Lower leg skin (tissue), 4 donors: ENCODE data around the gene PDZD8. TPM values are rescaled to one million over a fixed set of nuclear protein-coding genes. Genes with fewer than 3 reads are reported as not detected.

Experiments used
- DNase-seq, 2 donors: peaks; one replicate each; pipeline ENCODE4 v3.0.0-alpha.2; 2019; ENCODE audit warnings: low spot score in 2 of 2
- H3K4me3 ChIP-seq: fragments of 200-600 bp; sonication (generic); 2 replicates; pipeline ENCODE4 v1.5.1; 2017; ENCODE audit warnings: mild to moderate bottlenecking, low read depth; ENCODE audit not compliant: poor library complexity, severe bottlenecking
- POLR2A ChIP-seq, 2 donors: fragments of 450-650 bp; IDR thresholded peaks; one replicate each; pipeline ENCODE4 v1.6.1; 2016 to 2017; ENCODE audit warnings: antibody characterized with exemption in 2 of 2, mild to moderate bottlenecking in 1 of 2, moderate library complexity in 1 of 2
- WGBS, 2 donors: methylation state at CpG; one replicate each; pipeline ENCODE4 v1.1.5; 2018; 5-methylcytosine and 5-hydroxymethylcytosine counted together
- intact Hi-C: fragments of 100-400 bp; cut with DNase I; formaldehyde crosslinking; loops from one replicate; pipeline ENCODE4 v1.15.0; 2023; ENCODE audit warnings: low total_unique reads
- total RNA-seq, 4 donors: library from RNA; depleted of rRNA; stranded (reverse); fragments of >200 nt; gene quantifications; one replicate each; pipeline ENCODE4 v1.1.0, GENCODE V29; 2016
- TF ChIP-seq, protein P1 (sequence below), 3 donors: fragments of 450-650 bp; IDR thresholded peaks; one replicate each; pipeline ENCODE4 v1.5.1; 2016; ENCODE audit warnings: antibody characterized with exemption in 3 of 3, mild to moderate bottlenecking in 3 of 3, moderate library complexity in 2 of 3

PDZD8 gene
- total RNA-seq, 4 donors from 2014 or later: 20.6 to 29.4 (median 27.8) TPM

DNA sequence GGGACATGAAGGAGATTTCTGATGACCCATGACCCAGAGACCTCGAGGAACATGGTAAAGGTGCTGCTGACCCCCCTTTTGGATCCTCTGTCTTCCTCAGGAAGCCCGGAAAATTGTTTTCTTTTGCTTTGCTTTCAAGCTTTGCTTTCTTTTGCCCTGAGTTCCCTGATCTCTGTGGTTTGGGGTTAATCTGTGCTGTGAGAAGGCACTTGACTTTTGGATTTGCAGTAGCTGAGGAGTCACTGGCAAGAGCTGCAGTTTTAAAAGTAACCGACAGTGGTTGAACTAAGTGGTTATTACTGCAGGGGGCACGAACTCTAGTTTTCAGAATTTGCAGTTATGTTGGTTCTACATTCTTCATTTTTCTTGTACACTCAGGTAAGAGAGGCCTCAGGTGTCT lies 53.0 kb downstream of the PDZD8 start:
- intact Hi-C loops: no loop called here
- TF ChIP-seq POLR2A (IDR thresholded peaks at IDR 0.05): no peak
- TF ChIP-seq, protein P1, sequence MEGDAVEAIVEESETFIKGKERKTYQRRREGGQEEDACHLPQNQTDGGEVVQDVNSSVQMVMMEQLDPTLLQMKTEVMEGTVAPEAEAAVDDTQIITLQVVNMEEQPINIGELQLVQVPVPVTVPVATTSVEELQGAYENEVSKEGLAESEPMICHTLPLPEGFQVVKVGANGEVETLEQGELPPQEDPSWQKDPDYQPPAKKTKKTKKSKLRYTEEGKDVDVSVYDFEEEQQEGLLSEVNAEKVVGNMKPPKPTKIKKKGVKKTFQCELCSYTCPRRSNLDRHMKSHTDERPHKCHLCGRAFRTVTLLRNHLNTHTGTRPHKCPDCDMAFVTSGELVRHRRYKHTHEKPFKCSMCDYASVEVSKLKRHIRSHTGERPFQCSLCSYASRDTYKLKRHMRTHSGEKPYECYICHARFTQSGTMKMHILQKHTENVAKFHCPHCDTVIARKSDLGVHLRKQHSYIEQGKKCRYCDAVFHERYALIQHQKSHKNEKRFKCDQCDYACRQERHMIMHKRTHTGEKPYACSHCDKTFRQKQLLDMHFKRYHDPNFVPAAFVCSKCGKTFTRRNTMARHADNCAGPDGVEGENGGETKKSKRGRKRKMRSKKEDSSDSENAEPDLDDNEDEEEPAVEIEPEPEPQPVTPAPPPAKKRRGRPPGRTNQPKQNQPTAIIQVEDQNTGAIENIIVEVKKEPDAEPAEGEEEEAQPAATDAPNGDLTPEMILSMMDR (IDR thresholded peaks at IDR 0.05): no peak
- no peak overlapping the region for H3K4me3 ChIP-seq
- 66 to 76% methylated on average over 4 of the region's 4 CpGs for WGBS, 2 donors
- no peak for DNase-seq

DNA sequence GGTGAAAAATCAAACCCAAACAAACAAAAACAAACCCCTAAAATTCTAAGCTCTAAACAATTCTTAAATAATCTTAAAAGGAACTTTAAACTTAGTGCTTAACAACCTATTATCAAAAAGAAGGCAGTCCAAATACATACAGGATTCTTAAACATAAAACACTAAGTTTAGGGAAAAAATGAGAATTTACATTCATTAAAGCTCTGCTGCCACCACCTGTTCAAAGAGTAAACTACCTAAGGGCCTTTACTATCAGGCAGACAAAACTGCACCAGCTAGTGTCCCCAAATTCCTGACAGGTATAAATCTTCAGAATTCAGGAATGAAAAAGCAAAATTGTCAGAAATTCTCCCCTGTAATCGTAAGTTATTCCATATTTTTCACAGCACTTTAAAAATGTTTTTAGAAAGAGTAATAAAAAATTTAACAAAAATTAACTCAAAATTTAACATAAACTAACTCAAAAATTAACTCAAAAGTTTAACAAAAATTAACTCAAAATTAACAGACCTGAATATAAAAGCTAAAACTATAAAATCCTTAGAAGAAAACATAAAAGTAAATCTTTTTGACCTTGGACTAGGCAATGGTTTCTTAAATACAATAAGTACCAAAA lies 55.1 kb downstream of the PDZD8 start:
- intact Hi-C loops: no loop called here
- no peak for DNase-seq
- H3K4me3 ChIP-seq: no peak overlapping the region
- TF ChIP-seq, protein P1 (IDR thresholded peaks at IDR 0.05): no peak
- TF ChIP-seq POLR2A (IDR thresholded peaks at IDR 0.05): no peak
- WGBS, 2 donors: 78 to 79% methylated on average over 1 of the region's 1 CpG

- TF ChIP-seq, protein P1 (IDR thresholded peaks at IDR 0.05): no peak
- no peak for TF ChIP-seq POLR2A (IDR thresholded peaks at IDR 0.05)
- DNase-seq: no peak
- intact Hi-C loops: loop anchor here (10.0 kb wide), 1 partner anchor 94 kb away; no protein-coding TSS in a partner anchor
- no peak overlapping the region for H3K4me3 ChIP-seq
These were observed 56.3 kb downstream of the PDZD8 start for GRCh38 chr10:117318909-117319308.

GRCh38 chr10:117316701-117317100 lies 58.5 kb downstream of the PDZD8 start:
- no peak for DNase-seq
- H3K4me3 ChIP-seq: no peak overlapping the region
- no peak for TF ChIP-seq POLR2A (IDR thresholded peaks at IDR 0.05)
- TF ChIP-seq, protein P1 (IDR thresholded peaks at IDR 0.05): no peak
- WGBS, 2 donors: 92 to 98% methylated on average over 2 of the region's 2 CpGs
- intact Hi-C loops: loop anchor here (10.0 kb wide), 1 partner anchor 92 kb away; no protein-coding TSS in a partner anchor

- TF ChIP-seq, protein P1 (IDR thresholded peaks at IDR 0.05): no peak
- no peak for TF ChIP-seq POLR2A (IDR thresholded peaks at IDR 0.05)
- WGBS, 2 donors: 98 to 100% methylated on average over 1 of the region's 1 CpG
- intact Hi-C loops: loop anchor here (10.0 kb wide), 1 partner anchor 89 kb away; no protein-coding TSS in a partner anchor
- no peak for DNase-seq
- no peak overlapping the region for H3K4me3 ChIP-seq
These were observed 61.6 kb downstream of the PDZD8 start for GRCh38 chr10:117313641-117314040.

GRCh38 chr10:117312430-117312829 lies 62.8 kb downstream of the PDZD8 start:
- DNase-seq: no peak
- no peak overlapping the region for H3K4me3 ChIP-seq
- intact Hi-C loops: loop anchor here (10.0 kb wide), 1 partner anchor 88 kb away; no protein-coding TSS in a partner anchor
- WGBS, 2 donors: 96% methylated on average over 4 of the region's 4 CpGs
- TF ChIP-seq, protein P1 (IDR thresholded peaks at IDR 0.05): no peak
- TF ChIP-seq POLR2A (IDR thresholded peaks at IDR 0.05): no peak
